ENCODE results near the gene OPTN. TPM values are rescaled to one million over a fixed set of nuclear protein-coding genes. Genes with fewer than 3 reads are reported as not detected.

The OPTN gene
- total RNA-seq, 1 experiment from 2014 or later, result 14.0 TPM

DNA sequence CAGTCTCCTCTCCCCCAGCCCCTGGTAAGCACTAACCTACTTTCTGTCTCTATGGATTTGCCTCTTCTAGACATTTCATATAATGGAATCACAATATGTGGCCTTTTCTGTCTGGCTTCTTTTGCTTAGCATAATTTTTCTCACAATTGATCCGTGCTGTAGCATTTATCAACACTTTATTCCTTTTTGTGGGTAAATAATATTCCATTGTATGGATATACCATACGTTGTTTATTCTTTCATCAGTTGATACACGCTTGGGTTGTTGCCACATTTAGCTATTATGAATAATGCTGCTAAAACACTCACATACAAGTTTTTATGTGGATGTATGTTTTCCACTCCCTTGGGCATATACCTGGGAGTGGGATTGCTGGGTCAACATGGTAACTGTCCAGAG is 87.2 kb downstream of the OPTN start:
- DNase-seq, result no peak
- peaks cover 65% of the 10 kb centered on the region for H3K36me3 ChIP-seq
- H3K4me3 ChIP-seq, result no peak overlapping the region
- H3K9me3 ChIP-seq, result no peaks in the 10 kb centered on the region
- no peaks in the 10 kb centered on the region for H3K27me3 ChIP-seq

Other genes starting within 250 kb of the OPTN start
- 0.52 and 3.3 TPM in 2 replicates for gene CCDC3, start 98.5 kb upstream of the OPTN start, total RNA-seq (2014; rRNA removed; shearing (Covaris generic); ENCODE audit: low replicate concordance)
- gene MCM10, start 61.4 kb downstream of the OPTN start, total RNA-seq (2014; rRNA removed; shearing (Covaris generic); ENCODE audit: low replicate concordance), result 16.3 and 27.8 TPM in 2 replicates
- gene UCMA, start 134.2 kb downstream of the OPTN start, total RNA-seq (2014; rRNA removed; shearing (Covaris generic); ENCODE audit: low replicate concordance), result not detected in 2 replicates
- gene PHYH, start 199.9 kb downstream of the OPTN start, total RNA-seq (2014; rRNA removed; shearing (Covaris generic); ENCODE audit: low replicate concordance), result 7.2 and 12.7 TPM in 2 replicates
- 82.1 and 109 TPM in 2 replicates for gene SEPHS1, start 248.1 kb downstream of the OPTN start, total RNA-seq (2014; rRNA removed; shearing (Covaris generic); ENCODE audit: low replicate concordance)

Measured in MG63 (cell line).